K562 (cell line): ENCODE measurements around the gene SIT1. TPM values are rescaled to one million over a fixed set of nuclear protein-coding genes. Genes with fewer than 3 reads are reported as not detected.

Source experiments
- BHLHE40 ChIP-seq: IDR thresholded peaks from 2 replicates; pipeline ENCODE4 v1.6.1; 2011; ENCODE audit warnings: low read length, improper control_type of control experiment
- CLOCK ChIP-seq: fragments of 250-450 bp; sonication (Bioruptor Pico); IDR thresholded peaks from 2 replicates; pipeline ENCODE4 v1.4.0; 2020; ENCODE audit warnings: mild to moderate bottlenecking, moderate library complexity, borderline replicate concordance
- ELF4 ChIP-seq: fragments of 450-650 bp; formaldehyde crosslinking; IDR thresholded peaks from 2 replicates; pipeline ENCODE4 v1.4.0; 2022; ENCODE audit warnings: missing genetic modification characterization
- EWSR1 ChIP-seq: fragments of 450-650 bp; IDR thresholded peaks from 2 replicates; pipeline ENCODE4 v1.6.1; 2018; ENCODE audit warnings: borderline replicate concordance, mild to moderate bottlenecking, low read depth, moderate library complexity; ENCODE audit not compliant: partially characterized antibody
- GTF2F1 ChIP-seq: IDR thresholded peaks from 2 replicates; pipeline ENCODE4 v1.6.1; 2011; ENCODE audit warnings: low read depth, low read length, improper control_type of control experiment
- MTF1 ChIP-seq: fragments of 250-450 bp; sonication (Bioruptor Pico); IDR thresholded peaks from 2 replicates; pipeline ENCODE4 v1.9.0; 2021; ENCODE audit warnings: moderate library complexity, mild to moderate bottlenecking, inconsistent platforms, borderline replicate concordance
- NCOA4 ChIP-seq: fragments of 450-650 bp; IDR thresholded peaks from 2 replicates; pipeline ENCODE4 v1.6.1; 2018; ENCODE audit warnings: mild to moderate bottlenecking; ENCODE audit not compliant: partially characterized antibody
- POLR3G ChIP-seq: IDR thresholded peaks from 2 replicates; pipeline ENCODE4 v1.6.1; 2011; ENCODE audit not compliant: insufficient read length, insufficient replicate concordance; ENCODE audit errors: extremely low read depth
- ZBTB8A ChIP-seq: fragments of 450-650 bp; IDR thresholded peaks from 2 replicates; pipeline ENCODE4 v1.6.1; 2018; ENCODE audit warnings: mild to moderate bottlenecking, moderate library complexity; ENCODE audit not compliant: partially characterized antibody
- ZNF24 ChIP-seq: fragments of 450-650 bp; IDR thresholded peaks from 2 replicates; pipeline ENCODE4 v1.6.1; 2016
- polyA plus RNA-seq, 8 experiments: library from polyadenylated mRNA; depleted of rRNA in 4 of 8; stranded (reverse) in 5 of 8; unstranded in 3 of 8; fragments of >200 nt; fragmentation: Nextera tagmentation in 2 of 8; fragmentation: Illumina TruSeq in 1 of 8; extraction: Ambion mirVana in 2 of 8; extraction: Trizol in 1 of 8; gene quantifications; 2 replicates each; pipeline versions ENCODE4 v1.2.1 to v1.2.3, GENCODE V29; 2011 to 2014; ENCODE audit warnings: inconsistent platforms in 1 of 8, missing spikeins in 1 of 8
- total RNA-seq, 7 experiments: library from RNA; depleted of rRNA in 6 of 7; stranded (reverse); fragments of >200 nt in 6 of 7; fragmentation: Illumina TruSeq in 2 of 7; extraction: Trizol in 2 of 7; gene quantifications; 2 replicates each; pipeline versions ENCODE4 v1.2.1 to v1.2.3, GENCODE V29; 2011 to 2021; ENCODE audit warnings: low replicate concordance in 1 of 7
- TF ChIP-seq, protein P1 (sequence below): sonication (generic); formaldehyde crosslinking; IDR thresholded peaks from 2 replicates; pipeline ENCODE4 v1.8.1; 2023; ENCODE audit warnings: mild to moderate bottlenecking, missing genetic modification reagents
- TF ChIP-seq, protein P2 (sequence below), 2 experiments: fragments of 450-650 bp; IDR thresholded peaks; 2 replicates each; pipeline ENCODE4 v1.6.1; 2018; ENCODE audit warnings: mild to moderate bottlenecking in 2 of 2, low read depth in 1 of 2; ENCODE audit not compliant: partially characterized antibody in 2 of 2
- TF ChIP-seq, protein P3 (sequence below), 2 experiments: IDR thresholded peaks; 2 replicates each; pipeline ENCODE4 v1.6.1; 2012; ENCODE audit warnings: improper control_type of control experiment in 2 of 2, low read depth in 2 of 2, low read length in 2 of 2, borderline replicate concordance in 1 of 2

SIT1 gene
- total and polyA plus RNA-seq, 9 of the 15 experiments (the other 6 are each of a cell fraction or from before 2014, with no cell fraction given): not detected

- TF ChIP-seq, protein P1, sequence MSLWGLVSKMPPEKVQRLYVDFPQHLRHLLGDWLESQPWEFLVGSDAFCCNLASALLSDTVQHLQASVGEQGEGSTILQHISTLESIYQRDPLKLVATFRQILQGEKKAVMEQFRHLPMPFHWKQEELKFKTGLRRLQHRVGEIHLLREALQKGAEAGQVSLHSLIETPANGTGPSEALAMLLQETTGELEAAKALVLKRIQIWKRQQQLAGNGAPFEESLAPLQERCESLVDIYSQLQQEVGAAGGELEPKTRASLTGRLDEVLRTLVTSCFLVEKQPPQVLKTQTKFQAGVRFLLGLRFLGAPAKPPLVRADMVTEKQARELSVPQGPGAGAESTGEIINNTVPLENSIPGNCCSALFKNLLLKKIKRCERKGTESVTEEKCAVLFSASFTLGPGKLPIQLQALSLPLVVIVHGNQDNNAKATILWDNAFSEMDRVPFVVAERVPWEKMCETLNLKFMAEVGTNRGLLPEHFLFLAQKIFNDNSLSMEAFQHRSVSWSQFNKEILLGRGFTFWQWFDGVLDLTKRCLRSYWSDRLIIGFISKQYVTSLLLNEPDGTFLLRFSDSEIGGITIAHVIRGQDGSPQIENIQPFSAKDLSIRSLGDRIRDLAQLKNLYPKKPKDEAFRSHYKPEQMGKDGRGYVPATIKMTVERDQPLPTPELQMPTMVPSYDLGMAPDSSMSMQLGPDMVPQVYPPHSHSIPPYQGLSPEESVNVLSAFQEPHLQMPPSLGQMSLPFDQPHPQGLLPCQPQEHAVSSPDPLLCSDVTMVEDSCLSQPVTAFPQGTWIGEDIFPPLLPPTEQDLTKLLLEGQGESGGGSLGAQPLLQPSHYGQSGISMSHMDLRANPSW (CRISPR knock-in tag): no peak
- TF ChIP-seq ZBTB8A (no peak), EWSR1 (no peak), NCOA4 (no peak), ELF4 (no peak), GTF2F1 (no peak), BHLHE40 (no peak), ZNF24 (no peak), MTF1 (CRISPR knock-in tag) (no peak), CLOCK (no peak), POLR3G (no peak)
- TF ChIP-seq, protein P2, sequence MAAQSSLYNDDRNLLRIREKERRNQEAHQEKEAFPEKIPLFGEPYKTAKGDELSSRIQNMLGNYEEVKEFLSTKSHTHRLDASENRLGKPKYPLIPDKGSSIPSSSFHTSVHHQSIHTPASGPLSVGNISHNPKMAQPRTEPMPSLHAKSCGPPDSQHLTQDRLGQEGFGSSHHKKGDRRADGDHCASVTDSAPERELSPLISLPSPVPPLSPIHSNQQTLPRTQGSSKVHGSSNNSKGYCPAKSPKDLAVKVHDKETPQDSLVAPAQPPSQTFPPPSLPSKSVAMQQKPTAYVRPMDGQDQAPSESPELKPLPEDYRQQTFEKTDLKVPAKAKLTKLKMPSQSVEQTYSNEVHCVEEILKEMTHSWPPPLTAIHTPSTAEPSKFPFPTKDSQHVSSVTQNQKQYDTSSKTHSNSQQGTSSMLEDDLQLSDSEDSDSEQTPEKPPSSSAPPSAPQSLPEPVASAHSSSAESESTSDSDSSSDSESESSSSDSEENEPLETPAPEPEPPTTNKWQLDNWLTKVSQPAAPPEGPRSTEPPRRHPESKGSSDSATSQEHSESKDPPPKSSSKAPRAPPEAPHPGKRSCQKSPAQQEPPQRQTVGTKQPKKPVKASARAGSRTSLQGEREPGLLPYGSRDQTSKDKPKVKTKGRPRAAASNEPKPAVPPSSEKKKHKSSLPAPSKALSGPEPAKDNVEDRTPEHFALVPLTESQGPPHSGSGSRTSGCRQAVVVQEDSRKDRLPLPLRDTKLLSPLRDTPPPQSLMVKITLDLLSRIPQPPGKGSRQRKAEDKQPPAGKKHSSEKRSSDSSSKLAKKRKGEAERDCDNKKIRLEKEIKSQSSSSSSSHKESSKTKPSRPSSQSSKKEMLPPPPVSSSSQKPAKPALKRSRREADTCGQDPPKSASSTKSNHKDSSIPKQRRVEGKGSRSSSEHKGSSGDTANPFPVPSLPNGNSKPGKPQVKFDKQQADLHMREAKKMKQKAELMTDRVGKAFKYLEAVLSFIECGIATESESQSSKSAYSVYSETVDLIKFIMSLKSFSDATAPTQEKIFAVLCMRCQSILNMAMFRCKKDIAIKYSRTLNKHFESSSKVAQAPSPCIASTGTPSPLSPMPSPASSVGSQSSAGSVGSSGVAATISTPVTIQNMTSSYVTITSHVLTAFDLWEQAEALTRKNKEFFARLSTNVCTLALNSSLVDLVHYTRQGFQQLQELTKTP (IDR thresholded peaks at IDR 0.05; ENCODE audit: low read depth in 1 of 2, partially characterized antibody in 2 of 2): no peak
- TF ChIP-seq, protein P3, sequence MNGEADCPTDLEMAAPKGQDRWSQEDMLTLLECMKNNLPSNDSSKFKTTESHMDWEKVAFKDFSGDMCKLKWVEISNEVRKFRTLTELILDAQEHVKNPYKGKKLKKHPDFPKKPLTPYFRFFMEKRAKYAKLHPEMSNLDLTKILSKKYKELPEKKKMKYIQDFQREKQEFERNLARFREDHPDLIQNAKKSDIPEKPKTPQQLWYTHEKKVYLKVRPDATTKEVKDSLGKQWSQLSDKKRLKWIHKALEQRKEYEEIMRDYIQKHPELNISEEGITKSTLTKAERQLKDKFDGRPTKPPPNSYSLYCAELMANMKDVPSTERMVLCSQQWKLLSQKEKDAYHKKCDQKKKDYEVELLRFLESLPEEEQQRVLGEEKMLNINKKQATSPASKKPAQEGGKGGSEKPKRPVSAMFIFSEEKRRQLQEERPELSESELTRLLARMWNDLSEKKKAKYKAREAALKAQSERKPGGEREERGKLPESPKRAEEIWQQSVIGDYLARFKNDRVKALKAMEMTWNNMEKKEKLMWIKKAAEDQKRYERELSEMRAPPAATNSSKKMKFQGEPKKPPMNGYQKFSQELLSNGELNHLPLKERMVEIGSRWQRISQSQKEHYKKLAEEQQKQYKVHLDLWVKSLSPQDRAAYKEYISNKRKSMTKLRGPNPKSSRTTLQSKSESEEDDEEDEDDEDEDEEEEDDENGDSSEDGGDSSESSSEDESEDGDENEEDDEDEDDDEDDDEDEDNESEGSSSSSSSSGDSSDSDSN (IDR thresholded peaks at IDR 0.05; ENCODE audit: borderline replicate concordance in 1 of 2, low read depth in 2 of 2, low read length in 2 of 2): no peak
Observed at GRCh38 chr9:35658137-35658967, 7.6 kb upstream of the SIT1 start, which contains the start of gene CCDC107 (continued).
